Adipocyte (in vitro differentiated cells): ENCODE results near the gene EFNB1.

ENCODE experiments used
- DNase-seq: peaks from one replicate; pipeline ENCODE4 v3.0.0-alpha.2; 2015; ENCODE audit warnings: low read depth
- H3K27me3 ChIP-seq: replicated peaks from 2 replicates; pipeline ENCODE4 v1.7.0; 2013; ENCODE audit warnings: mild to moderate bottlenecking, low read length, moderate library complexity; ENCODE audit not compliant: control insufficient read depth, insufficient read depth
- H3K36me3 ChIP-seq: 2 replicates; pipeline ENCODE4 v1.7.0; 2013; ENCODE audit warnings: low read length, mild to moderate bottlenecking, moderate library complexity; ENCODE audit not compliant: control insufficient read depth, insufficient read depth, severe bottlenecking
- H3K4me1 ChIP-seq: 2 replicates; pipeline ENCODE4 v1.7.0; 2013; ENCODE audit warnings: mild to moderate bottlenecking, low read length, moderate library complexity; ENCODE audit not compliant: control insufficient read depth, insufficient read depth
- H3K4me3 ChIP-seq: 2 replicates; pipeline ENCODE4 v1.7.0; 2013; ENCODE audit warnings: mild to moderate bottlenecking, low read length, moderate library complexity
- H3K9ac ChIP-seq: 2 replicates; pipeline ENCODE4 v1.7.0; 2013; ENCODE audit warnings: mild to moderate bottlenecking, low read length, moderate library complexity
- H3K9me3 ChIP-seq: 2 replicates; pipeline ENCODE4 v1.7.0; 2013; ENCODE audit warnings: mild to moderate bottlenecking, low read length, moderate library complexity; ENCODE audit not compliant: control insufficient read depth

Gene EFNB1

DNA sequence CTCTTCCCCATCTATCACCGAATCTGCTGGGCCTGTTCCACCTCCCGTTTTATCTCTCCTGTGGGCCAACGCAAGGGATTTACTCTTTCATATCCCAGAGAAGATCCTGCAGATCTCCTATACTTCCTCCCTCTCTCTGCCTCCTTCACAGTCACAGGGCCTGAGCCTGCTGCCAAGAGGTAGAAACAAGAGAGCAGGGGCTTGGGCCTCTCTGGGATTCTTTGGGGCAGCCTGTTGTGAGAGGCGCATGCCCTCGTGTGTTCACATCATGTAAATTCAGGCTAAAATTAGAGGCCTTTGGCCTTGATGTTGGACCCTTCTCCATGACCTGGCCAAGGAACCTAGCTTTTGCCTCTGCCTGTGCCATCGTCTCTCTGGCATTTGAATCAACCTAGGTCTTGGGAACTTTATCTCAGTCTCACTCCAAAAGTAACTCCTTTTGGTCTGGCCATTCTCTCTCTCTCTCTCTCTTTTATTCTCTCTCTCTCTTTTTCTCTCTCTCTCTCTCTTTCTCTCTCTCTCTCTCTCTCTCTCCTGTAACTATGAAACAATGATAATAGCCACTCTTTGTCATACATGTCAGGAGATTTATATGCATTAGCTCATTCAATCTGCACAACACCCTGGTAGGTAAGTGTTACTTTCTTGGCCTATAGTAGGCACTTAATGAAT lies 20.0 kb upstream of the EFNB1 start:
- Histone ChIP-seq H3K36me3 (no peaks in the 10 kb centered on the region), H3K9me3 (peaks cover 14% of the 10 kb centered on the region), H3K27me3 (peaks cover 25% of the 10 kb centered on the region), H3K4me3 (no peak overlapping the region), H3K9ac (no peak overlapping the region), H3K4me1 (no peaks in the 10 kb centered on the region)
- peak; percentile 38 for DNase-seq

DNA sequence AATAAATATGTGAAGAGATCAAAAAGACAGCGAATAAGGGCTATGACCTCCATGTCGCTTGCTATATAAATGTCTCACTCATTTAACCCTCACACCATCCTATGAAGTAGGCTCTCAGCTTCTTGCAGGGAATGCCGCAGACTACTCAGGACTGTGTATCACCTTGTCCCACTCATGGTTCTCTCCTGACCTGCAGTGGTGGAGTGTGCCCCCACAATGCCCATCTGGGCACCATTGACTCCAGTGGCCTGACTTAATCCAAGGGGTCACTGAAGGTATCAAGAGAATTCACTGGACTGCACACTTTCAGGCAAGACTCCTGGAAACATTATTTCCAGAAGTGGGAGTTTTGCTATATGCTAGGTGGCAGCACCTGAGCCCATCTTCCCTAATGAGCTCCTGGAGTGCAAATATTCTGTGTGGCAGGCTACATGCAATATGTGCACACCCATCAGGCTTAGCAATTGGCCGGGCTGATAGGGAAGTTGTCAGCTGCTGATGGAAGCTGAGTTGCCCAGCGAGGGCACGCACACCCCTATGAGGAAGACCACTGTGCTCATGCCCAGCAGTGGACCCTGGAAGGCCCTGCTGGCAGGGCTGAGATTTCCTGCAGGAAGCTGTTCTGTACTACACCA lies 8.2 kb upstream of the EFNB1 start:
- no peak for DNase-seq
- Histone ChIP-seq H3K9me3 (peaks cover 17% of the 10 kb centered on the region), H3K36me3 (no peaks in the 10 kb centered on the region), H3K27me3 (peaks cover 56% of the 10 kb centered on the region), H3K4me3 (no peak overlapping the region), H3K9ac (no peak overlapping the region), H3K4me1 (no peaks in the 10 kb centered on the region)

DNA sequence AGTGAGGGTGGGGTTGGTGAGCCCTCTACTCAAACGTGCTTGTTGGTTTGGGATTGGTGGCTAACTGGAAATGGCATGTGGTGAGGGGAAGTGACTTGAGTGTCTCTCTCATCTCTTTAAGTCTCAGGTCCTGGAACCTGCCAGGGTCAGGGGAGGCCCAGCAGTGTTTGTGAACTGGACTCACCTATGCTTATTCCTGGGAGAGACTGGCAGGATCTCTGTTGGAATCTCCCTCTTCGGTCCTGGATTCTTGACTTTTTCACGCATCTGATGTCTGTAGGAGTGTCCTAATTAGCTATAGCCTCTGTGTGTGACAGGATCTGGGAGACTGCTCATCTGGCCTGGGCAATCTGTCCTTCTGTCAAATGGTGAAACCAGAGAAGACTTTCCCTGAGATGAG lies 7.2 kb upstream of the EFNB1 start:
- Histone ChIP-seq H3K36me3 (no peaks in the 10 kb centered on the region), H3K27me3 (peaks cover 56% of the 10 kb centered on the region), H3K9ac (no peak overlapping the region), H3K4me3 (no peak overlapping the region), H3K4me1 (no peaks in the 10 kb centered on the region), H3K9me3 (peaks cover 13% of the 10 kb centered on the region)
- no peak for DNase-seq

DNA sequence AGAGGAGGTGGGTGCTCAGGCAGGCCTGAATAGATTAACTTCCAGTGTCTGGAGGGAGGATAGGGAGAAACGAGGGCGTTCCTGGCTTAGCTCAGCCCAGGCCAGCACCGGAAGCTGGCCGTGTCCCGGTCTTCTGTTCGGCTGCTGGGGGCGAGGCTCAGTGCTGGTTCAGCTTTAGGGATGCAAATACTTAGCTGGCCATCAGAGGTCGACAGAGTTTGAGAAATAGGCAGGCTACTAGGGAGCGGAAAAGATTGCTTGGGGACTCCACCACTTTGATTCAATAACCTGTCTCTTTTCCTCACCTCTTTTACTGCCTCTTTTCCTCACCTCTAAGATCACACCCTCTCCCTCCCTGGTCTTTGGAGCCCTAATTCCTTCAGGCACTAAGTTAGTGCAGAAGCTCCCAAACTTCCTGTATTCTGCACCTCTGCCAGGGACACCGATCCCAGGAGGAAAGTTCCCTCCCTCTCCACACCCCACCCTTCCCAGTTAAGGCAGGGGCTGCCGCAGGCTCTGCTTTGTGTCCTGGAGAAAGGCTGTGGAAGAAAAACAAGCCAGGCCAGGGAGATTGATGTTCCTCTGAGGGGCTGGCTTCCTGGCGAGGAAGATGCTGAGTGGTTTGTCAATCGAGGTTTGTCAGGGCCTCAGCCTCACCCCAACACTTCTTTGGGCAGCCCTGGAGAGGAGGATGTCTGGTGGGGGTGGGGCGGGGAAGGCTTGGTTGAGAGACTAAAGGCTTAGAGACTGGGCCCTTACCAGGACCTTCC lies 6.0 kb upstream of the EFNB1 start:
- DNase-seq = peak; percentile 67
- Histone ChIP-seq H3K27me3 (peaks cover 56% of the 10 kb centered on the region), H3K4me1 (no peaks in the 10 kb centered on the region)

DNA sequence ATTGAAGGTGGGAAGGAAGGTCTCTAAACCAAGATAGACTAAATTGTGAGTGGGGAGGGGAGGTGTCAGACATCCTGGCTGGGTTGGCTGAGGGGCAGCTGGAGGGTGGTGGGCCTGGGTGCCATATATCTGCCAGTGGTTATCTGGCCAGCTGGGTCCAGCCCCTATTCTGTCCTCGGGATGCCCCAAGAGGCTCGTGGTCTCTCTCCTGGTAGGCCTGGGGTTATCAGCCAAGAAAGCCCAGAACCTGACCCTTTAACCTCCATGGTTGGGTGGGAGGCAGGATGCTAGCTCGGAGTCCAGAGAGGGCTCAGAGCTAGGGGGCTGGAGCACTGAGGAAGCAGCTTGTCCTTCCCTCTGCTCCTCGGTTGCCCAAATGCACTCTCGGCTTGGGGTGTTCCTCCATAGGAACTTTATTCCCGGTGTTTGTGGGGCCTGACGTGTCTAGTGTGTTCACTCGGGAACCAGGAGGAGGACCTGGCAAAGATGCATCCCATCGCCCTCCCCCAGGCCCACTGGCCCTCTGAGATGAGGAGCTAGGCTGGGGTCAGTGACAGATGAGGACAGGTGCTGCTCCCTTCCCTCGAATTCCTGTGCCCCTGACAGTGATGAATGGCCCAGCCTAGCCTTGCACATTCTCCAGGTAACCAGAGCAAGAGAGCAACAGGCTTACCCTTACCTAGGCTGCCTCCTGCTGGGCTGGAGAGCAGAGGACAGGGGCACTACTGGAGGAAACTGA lies 5.2 kb upstream of the EFNB1 start:
- H3K27me3 ChIP-seq = peaks cover 53% of the 10 kb centered on the region
- H3K4me1 ChIP-seq = no peaks in the 10 kb centered on the region
- no peaks in the 10 kb centered on the region for H3K9me3 ChIP-seq
- no peaks in the 10 kb centered on the region for H3K36me3 ChIP-seq
- H3K4me3 ChIP-seq = no peak overlapping the region
- no peak overlapping the region for H3K9ac ChIP-seq
- DNase-seq = no peak

More for the DNA sequence above, 6.0 kb upstream of the EFNB1 start:
- Histone ChIP-seq H3K36me3 (no peaks in the 10 kb centered on the region), H3K9me3 (peaks cover 3% of the 10 kb centered on the region), H3K4me3 (no peak overlapping the region), H3K9ac (no peak overlapping the region)

DNA sequence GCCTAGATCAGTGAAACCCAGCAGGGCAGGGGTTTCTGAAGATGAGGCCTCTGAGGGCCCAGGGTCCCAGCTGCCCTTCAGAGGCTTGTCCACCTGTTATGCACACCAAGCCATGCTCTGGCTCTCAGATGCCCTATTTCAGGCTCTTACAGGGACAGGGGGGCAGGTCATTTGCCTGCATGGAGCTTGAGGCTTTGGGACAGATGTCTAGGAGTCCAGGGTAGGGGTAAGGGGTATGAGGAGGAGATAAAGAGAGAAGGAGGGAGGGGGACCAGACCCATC lies 4.7 kb upstream of the EFNB1 start:
- no peaks in the 10 kb centered on the region for H3K36me3 ChIP-seq
- H3K9me3 ChIP-seq = no peaks in the 10 kb centered on the region
- peaks cover 53% of the 10 kb centered on the region for H3K27me3 ChIP-seq
- H3K9ac ChIP-seq = no peak overlapping the region
- DNase-seq = no peak
- H3K4me1 ChIP-seq = no peaks in the 10 kb centered on the region
- H3K4me3 ChIP-seq = no peak overlapping the region

DNA sequence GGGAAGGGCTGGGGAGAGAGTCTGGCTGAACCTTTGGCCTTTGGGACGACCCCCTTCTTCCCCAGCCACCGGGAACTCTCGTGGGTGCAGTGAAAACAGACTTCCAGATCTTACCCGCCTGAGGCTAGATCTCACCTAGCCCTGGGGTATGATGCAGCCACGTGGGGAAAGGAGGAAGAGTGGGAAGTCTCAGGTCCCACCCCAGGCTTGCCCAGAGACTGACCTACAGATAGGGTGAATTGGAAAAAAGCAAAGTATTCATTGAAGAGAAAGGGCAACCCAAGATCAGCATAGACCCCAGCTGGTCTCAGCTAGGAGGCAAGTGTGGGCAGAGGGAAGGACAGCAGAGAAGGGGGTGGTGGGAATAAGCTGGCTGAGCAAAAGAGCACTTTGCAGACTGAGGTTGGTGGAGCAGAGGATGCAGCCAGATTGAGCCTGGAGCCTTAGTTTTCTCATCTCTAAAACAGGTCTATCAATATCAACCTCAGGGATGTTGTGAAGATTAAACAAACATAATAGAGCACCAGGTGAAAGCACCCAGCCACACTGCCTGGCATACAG lies 4.2 kb upstream of the EFNB1 start:
- no peak overlapping the region for H3K4me3 ChIP-seq
- H3K27me3 ChIP-seq = peaks cover 53% of the 10 kb centered on the region
- no peak for DNase-seq
- no peaks in the 10 kb centered on the region for H3K36me3 ChIP-seq
- no peak overlapping the region for H3K9ac ChIP-seq
- no peaks in the 10 kb centered on the region for H3K9me3 ChIP-seq
- H3K4me1 ChIP-seq = no peaks in the 10 kb centered on the region

DNA sequence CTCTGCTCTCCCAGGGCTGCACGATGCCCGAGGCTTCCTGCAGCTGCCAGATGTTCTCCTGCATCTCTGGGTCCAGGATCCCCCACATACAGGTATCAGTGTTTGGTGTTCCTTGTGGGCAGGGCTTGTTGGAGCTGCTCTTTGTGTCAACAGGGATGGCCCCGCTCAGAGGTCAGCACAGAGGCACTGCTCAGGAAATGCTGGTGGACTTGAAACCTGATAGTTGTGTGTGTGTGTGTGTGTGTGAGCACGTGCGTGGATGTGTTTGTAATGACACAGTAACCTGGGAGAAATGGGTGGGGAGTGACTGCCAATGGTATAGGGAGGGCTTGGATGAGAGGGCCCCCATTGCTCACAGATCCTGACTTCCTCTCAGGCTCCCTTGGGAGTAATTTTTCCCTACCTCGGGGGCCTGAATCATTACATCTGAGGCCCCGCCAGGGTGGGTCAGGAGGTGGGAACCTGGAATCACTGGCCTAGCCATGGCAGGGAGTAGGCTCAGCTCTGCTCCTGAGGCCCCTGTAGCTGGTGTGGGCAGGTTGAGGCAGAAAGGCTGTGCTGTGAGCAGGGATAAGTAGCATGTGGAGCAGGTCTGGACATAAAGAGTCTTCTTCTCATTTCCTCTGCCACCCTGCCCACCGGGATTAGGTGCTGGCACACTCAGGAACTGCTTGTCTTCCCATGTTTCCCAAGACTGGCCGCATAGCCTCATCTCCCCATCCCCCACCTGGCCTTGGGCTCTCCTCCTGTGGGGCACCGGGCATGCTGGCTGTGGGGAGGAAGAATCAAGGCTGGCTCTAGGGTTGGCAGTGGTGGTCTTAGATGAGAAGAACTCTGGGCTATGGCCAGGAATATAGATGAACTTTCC lies 2.5 kb upstream of the EFNB1 start:
- Histone ChIP-seq H3K4me1 (no peaks in the 10 kb centered on the region), H3K27me3 (peaks cover 46% of the 10 kb centered on the region), H3K9me3 (no peaks in the 10 kb centered on the region), H3K36me3 (no peaks in the 10 kb centered on the region), H3K4me3 (no peak overlapping the region), H3K9ac (no peak overlapping the region)
- DNase-seq = no peak

DNA sequence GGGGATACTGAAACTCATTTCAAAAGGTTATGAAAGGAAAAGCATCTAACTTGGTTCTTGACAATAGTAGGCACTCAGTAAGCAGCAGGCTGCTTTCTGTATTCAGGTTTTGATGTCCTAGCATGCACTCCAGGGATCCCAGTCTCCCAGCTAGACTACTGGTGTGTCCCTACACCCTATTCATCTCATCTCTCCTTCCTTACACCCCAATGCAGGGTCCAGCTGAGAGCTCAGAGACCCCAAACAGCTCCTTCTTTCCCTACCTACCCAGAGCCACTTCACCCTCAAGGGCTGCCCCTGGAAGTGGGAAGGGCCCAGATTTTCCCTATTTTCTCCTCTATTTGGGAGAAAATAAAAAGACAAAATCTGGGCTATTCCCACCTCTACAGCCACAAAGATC lies 1.6 kb upstream of the EFNB1 start:
- no peak for DNase-seq
- no peaks in the 10 kb centered on the region for H3K4me1 ChIP-seq
- no peaks in the 10 kb centered on the region for H3K9me3 ChIP-seq
- H3K27me3 ChIP-seq = peaks cover 37% of the 10 kb centered on the region
- no peak overlapping the region for H3K9ac ChIP-seq
- H3K36me3 ChIP-seq = no peaks in the 10 kb centered on the region
- no peak overlapping the region for H3K4me3 ChIP-seq

DNA sequence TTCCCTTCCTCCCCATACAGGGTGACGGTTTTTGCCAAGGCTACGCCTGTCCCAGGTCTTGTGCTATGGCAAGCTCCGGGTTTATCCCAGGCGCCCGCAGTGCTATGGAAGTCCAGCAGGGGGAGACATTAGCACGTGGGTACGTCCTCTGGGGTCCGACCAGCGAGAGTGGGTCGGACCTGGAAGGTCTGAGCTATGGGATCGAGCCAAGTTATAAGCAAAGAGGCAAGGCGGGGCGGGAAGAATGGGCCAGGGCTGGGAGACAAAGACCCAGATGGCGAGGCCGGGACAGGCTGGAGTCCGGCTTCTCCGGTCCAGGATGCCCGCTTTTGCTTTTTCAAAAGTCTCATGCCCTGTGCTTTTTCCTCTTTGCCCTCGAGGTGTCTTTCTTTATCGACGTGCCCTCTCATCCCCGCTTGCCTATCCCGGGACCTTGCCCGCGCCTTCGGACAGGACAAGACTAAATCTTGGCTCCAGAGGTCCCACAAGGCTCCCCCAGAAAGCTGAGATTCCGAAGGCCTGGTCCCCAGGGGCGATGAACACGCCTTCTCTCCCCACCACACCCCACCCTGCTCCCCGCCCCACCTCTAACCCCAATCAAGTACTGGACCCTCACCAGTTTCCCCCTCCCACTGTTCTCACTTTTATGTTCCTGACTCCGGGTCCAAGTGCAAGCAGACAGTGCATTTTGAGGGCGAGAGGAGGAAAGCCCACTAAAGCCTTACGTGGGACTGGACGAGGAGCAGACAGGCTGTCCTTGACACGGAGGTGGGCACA lies 785 bp upstream of the EFNB1 start:
- DNase-seq = peak; percentile 85
- Histone ChIP-seq H3K9me3 (no peaks in the 10 kb centered on the region), H3K36me3 (no peaks in the 10 kb centered on the region), H3K27me3 (peaks cover 35% of the 10 kb centered on the region), H3K9ac (peak overlapping the region; percentile 67), H3K4me1 (no peaks in the 10 kb centered on the region), H3K4me3 (peak overlapping the region; percentile 70)
